Stomach smooth muscle (tissue), 2 donors: ENCODE data around the gene XCR1.

Source experiments
- H3K27ac ChIP-seq: one replicate; pipeline ENCODE4 v1.7.0; 2013; ENCODE audit warnings: mild to moderate bottlenecking, low read length, inconsistent platforms
- H3K27me3 ChIP-seq, 2 donors: one replicate each; pipeline ENCODE4 v1.7.0; 2013; ENCODE audit warnings: low read length in 2 of 2; ENCODE audit not compliant: insufficient read depth in 2 of 2, control insufficient read depth in 1 of 2
- H3K36me3 ChIP-seq, 2 donors: one replicate each; pipeline ENCODE4 v1.7.0; 2013; ENCODE audit warnings: low read length in 2 of 2; ENCODE audit not compliant: control insufficient read depth in 2 of 2, insufficient read depth in 2 of 2
- H3K4me1 ChIP-seq: one replicate; pipeline ENCODE4 v1.7.0; 2013; ENCODE audit warnings: low read length; ENCODE audit not compliant: control insufficient read depth, insufficient read depth
- H3K4me3 ChIP-seq, 2 donors: one replicate each; pipeline ENCODE4 v1.7.0; 2013; ENCODE audit warnings: low read length in 2 of 2
- H3K9ac ChIP-seq, 2 donors: one replicate each; pipeline ENCODE4 v1.7.0; 2013; ENCODE audit warnings: low read length in 2 of 2, mild to moderate bottlenecking in 1 of 2
- H3K9me3 ChIP-seq, 2 donors: one replicate each; pipeline ENCODE4 v1.7.0; 2013; ENCODE audit warnings: low read length in 2 of 2; ENCODE audit not compliant: control insufficient read depth in 2 of 2
- donor health status: healthy.
- donor health status: Pancreatic carcinoma.

The XCR1 gene

DNA sequence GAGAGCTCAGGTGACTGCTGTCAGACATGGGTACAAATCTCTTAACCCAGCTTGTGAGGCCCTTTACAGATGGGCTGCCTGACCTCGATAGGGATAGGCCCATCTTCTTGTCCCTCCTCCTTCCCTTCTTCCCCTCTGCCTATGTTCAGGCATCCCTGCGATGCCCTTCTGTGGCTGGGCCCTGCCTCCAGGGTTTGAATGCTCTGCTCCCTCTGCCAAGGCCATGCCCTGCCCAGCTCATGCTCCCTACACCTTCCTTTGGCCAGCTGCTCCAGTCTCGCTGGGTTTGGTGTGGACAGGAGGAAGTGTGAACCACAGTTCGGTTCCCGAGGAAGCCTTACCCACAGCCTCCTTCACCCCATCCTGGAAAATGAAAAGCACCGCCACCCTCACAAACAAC is 35.9 kb downstream of the XCR1 start:
- H3K9ac ChIP-seq = no peak overlapping the region
- no peaks in the 10 kb centered on the region for H3K9me3 ChIP-seq
- peak overlapping the region; percentile 67 for H3K27ac ChIP-seq
- no peaks in the 10 kb centered on the region for H3K36me3 ChIP-seq
- no peaks in the 10 kb centered on the region for H3K27me3 ChIP-seq
- peaks cover 82% of the 10 kb centered on the region for H3K4me1 ChIP-seq
- H3K4me3 ChIP-seq = peak overlapping the region in 1 of 2 donors; percentile 44

DNA sequence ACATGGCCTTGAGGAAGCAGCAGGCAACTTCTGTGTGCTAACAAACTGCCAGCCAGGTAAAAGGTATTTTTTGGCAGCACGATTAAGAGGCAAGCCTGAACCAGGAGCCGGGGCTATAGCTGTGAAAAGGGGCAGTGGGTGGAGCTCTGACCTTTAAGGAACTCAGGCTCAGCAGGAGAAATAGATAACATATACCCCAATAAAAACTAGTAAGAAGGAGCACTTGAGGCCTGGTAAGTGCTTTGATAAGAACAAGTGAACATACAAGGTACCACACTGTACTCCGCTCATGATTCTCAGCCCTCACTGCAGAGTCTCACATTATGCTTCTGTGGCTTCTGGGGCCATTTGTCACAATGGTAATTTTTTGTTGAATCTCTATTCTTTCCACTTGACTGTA is 37.1 kb downstream of the XCR1 start:
- Histone ChIP-seq H3K36me3 (no peaks in the 10 kb centered on the region), H3K27me3 (no peaks in the 10 kb centered on the region), H3K9ac (no peak overlapping the region), H3K4me3 (no peak overlapping the region), H3K4me1 (peaks cover 91% of the 10 kb centered on the region), H3K9me3 (no peaks in the 10 kb centered on the region), H3K27ac (peak overlapping the region; percentile 95)

DNA sequence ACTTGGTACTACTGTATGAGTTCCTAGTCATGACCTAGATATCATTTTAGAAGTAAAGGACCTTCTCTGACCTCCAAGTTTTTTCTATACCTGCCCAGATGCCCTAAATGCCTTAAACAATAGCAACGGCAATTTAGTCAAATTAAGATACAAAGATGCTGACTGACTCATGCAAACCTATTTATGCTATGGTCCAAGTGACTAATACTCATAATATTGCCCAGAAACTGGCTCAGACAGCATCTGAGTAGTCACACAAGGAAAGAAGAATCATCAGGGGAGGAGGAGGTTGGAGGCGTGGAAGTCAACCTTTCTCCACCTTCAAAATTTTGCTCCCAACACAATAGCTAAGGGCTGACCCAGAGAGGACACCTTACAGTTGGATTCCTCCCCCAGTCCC is 38.5 kb downstream of the XCR1 start:
- Histone ChIP-seq H3K27me3 (no peaks in the 10 kb centered on the region), H3K27ac (peak overlapping the region; percentile 95), H3K9me3 (no peaks in the 10 kb centered on the region), H3K4me3 (no peak overlapping the region), H3K36me3 (peaks cover under 1% of the 10 kb centered on the region in 2 donors), H3K4me1 (peaks cover 94% of the 10 kb centered on the region), H3K9ac (no peak overlapping the region)

DNA sequence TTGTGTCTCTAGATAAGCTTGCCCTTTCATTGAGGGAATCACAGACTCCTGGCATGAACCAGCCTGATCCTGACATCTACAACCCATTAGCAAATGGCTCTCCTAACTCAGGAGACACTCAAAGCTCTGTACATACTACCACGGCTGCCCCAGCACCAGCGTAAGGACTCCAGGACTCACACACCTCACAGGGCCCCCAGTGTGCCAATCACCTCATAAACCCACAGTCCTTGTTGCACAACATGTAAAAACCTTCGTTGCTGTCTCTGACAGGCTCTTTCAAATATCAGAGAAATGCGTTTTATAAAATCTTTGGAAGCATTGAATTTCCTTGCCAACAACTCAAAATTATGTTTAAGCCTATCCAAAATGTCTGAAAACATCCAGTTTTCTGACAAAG is 38.9 kb downstream of the XCR1 start:
- Histone ChIP-seq H3K27me3 (no peaks in the 10 kb centered on the region), H3K4me1 (peaks cover 94% of the 10 kb centered on the region), H3K9ac (peak overlapping the region in 1 of 2 donors; percentile 5), H3K9me3 (no peaks in the 10 kb centered on the region), H3K4me3 (peak overlapping the region in 1 of 2 donors; percentile 20), H3K36me3 (peaks cover 5% of the 10 kb centered on the region in 2 donors), H3K27ac (peak overlapping the region; percentile 95)

DNA sequence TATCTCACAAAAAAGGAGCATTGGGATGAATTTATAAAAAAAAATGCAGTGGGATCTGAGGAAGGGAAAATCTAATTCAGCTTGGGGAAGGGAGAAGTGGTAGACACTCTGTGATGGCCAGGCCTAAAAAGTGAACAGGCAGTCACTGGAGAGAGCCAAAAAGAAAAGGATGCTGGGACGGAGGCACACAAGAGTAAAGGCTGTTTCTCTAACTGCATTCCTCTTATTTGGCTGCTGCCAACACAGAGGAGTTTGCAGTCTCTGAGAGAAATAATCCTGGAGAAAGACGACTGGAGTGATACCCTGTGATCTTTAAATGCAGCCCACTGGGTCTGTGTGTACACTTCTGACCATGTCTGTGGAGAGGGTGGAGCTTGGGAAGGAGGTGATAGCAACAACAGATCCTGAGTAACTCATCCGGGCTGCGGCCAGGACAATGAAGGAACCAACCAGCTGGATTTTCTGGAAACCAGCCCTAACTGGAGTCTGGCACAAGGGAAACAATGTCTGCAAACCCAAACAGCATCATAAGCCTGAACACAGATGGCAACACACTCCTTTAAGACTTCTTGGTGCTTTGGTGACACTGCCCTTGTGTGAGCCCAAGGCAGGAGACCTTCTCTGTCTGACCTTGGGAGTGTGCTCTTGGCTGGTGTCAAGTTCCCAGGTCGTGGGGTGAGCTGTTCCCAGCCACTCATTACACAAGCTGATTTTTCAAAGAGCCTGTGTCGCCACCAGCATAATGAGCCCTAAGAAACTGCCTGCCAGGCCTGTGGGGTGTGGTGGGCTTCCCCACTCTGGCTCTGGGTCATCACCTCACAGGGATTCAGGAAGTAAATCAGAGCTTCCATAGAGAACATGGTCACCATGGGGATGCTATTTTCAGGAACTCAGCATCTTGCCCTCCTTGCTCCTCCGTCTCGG is 39.7 kb downstream of the XCR1 start:
- peak overlapping the region; percentile 20 to 55 for H3K4me3 ChIP-seq
- H3K27me3 ChIP-seq = no peaks in the 10 kb centered on the region
- H3K4me1 ChIP-seq = peaks cover 90% of the 10 kb centered on the region
- no peaks in the 10 kb centered on the region for H3K9me3 ChIP-seq
- H3K9ac ChIP-seq = peak overlapping the region; percentile 46 to 60
- peaks cover 8 to 11% of the 10 kb centered on the region in 2 donors for H3K36me3 ChIP-seq
- peak overlapping the region; percentile 95 for H3K27ac ChIP-seq

DNA sequence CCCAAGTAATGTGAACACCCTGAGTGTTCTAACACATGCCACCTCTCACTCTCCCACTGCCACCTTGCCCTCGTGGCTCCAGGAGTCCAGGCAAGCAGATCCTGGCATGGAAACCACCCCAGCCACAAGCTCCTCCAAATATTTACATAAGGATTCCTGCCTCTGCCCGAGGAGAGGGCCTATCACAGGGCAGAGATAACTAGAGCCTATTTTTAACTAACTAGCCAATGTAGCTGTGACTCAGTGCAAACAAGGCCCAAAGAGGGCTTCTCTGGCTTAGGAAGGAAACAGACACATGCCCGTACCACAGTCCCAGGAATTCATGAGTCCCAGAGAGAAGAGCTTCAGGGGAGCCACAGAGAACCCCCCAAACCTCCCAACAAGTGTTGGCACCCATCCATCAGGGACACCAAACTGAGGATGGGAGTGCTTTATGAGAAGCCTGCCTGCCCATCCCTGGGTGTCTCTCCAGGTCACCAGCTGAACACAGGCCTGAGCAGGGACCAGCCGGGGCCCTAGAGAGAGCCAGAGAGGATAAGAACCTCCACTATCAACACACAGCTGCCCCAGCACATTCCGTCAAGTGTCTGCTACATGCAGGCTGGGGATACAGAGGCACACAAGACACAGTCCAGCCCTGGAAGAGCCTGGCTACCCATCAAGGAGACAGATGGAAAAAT is 40.8 kb downstream of the XCR1 start:
- H3K4me1 ChIP-seq = peaks cover 78% of the 10 kb centered on the region
- peak overlapping the region; percentile 46 to 73 for H3K9ac ChIP-seq

DNA sequence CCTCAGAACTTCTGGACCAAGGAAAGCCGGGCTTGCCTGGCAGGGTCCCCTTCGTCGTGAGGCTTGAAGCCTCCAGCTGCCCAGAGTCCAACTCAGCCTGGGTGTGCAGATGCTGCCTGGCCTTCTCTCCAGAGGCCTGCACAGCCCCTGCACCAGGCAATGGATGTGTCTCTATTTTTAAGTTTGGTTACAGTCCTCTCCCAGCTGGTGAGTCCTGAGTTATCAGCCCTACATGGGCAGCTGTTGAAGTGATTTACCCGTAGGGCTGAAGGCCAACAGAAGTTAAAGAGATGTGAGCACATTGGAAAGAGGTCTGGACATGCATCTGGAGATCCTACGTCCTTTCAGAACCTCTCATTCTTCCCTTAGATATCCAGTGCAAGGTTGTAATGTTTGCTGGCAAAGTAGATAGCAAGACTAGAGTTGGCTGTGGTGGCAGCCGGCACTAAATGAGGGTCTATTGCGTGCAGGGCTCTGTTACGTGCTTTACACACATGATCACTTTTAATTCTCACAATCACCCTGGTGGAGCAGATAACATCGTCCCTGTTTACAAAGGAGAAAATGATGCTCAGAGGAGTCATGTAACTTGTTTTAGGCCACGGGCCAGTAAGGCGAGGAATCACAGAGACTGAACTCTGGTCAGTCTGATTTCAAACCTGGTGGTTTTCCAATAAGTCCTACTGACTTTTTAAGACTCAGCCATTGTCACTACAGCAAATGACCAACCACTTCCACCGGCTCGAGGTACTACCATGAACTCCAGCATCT is 41.6 kb downstream of the XCR1 start:
- Histone ChIP-seq H3K9ac (peak overlapping the region in 1 of 2 donors; percentile 13), H3K4me1 (peaks cover 74% of the 10 kb centered on the region), H3K9me3 (no peaks in the 10 kb centered on the region), H3K36me3 (peaks cover 20 to 29% of the 10 kb centered on the region in 2 donors), H3K4me3 (peak overlapping the region; percentile 20 to 49), H3K27ac (peak overlapping the region; percentile 95), H3K27me3 (no peaks in the 10 kb centered on the region)

More for the DNA sequence above, 40.8 kb downstream of the XCR1 start:
- H3K27me3 ChIP-seq = no peaks in the 10 kb centered on the region
- peaks cover 13 to 22% of the 10 kb centered on the region in 2 donors for H3K36me3 ChIP-seq
- peak overlapping the region; percentile 95 for H3K27ac ChIP-seq
- H3K4me3 ChIP-seq = peak overlapping the region; percentile 20 to 49
- no peaks in the 10 kb centered on the region for H3K9me3 ChIP-seq

DNA sequence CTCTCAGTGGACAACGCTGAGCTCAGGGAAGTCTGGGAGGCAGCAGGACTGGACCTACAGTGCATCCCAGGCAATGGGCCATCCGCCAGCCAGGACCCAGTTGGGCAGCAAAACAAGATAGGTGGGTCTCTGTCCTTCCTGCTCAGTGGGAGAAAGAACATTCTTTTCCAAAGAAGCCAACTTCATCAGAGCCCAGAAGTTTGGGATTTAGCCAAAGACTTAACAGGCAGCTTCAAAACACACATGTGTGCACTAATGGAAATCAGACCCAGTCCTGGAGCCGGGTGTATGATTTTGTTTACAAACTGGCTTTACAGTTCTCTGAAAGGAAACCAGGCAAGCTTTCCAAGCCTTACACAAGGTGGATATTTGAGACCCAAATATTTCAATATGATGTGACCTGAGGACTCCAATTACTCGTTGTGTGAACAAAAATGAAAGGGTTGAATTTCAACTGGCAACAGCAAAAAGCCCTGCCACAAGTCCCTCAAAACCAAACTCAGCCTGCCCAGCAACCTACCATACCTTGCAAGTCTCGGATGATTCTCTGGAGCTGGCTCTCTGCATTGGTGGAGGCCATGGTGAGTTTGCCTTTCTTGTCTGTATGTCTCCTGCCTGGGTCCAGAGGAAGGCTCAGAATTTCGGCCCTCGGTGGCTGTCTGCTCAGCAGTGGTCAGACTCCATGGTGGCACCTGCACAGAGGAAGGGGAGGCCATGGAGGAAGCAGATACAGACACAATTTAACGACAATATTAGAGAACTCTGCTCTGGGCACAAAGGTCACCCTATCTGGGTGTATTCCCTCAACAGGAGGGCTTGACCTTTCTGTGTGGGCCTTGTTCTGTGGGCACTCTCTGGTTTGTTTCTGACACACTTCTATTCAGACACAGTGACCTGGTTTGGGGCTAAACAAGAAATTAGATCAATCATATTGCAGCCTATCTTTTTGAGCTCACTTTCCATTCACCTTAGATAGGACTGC is 42.7 kb downstream of the XCR1 start:
- no peak overlapping the region for H3K4me3 ChIP-seq
- H3K9ac ChIP-seq = no peak overlapping the region
- H3K27me3 ChIP-seq = no peaks in the 10 kb centered on the region
- peaks cover 23 to 37% of the 10 kb centered on the region in 2 donors for H3K36me3 ChIP-seq
- H3K27ac ChIP-seq = peak overlapping the region; percentile 95
- H3K9me3 ChIP-seq = no peaks in the 10 kb centered on the region
- H3K4me1 ChIP-seq = peaks cover 64% of the 10 kb centered on the region

DNA sequence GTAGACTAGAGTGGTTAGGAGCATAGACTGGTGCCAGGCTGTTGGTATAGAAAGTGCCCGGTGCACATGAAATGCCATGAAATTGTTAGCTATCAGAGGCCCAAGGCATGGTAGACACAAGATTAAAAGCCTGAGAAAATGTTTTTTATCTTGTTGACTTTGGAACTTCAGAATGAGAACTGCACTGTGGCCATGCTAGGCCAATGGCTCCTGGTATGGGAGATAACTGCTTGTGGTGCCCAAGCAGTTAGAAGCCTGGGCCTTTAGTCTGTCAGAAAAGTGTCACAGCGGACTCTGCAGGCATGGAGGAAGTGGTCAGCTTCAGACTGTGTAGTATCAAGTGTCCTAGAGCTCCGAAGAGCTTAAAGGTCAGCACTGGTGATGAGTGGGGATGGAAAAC is 43.5 kb downstream of the XCR1 start:
- peaks cover 25 to 42% of the 10 kb centered on the region in 2 donors for H3K36me3 ChIP-seq
- no peaks in the 10 kb centered on the region for H3K27me3 ChIP-seq
- no peak overlapping the region for H3K4me3 ChIP-seq
- no peak overlapping the region for H3K9ac ChIP-seq
- H3K4me1 ChIP-seq = peaks cover 55% of the 10 kb centered on the region
- peak overlapping the region; percentile 95 for H3K27ac ChIP-seq
- no peaks in the 10 kb centered on the region for H3K9me3 ChIP-seq
